ENCODE results near the gene KIF26A.

GRCh38 chr14:104142946-104143470, 4.6 kb downstream of the KIF26A start:
- TF ChIP-seq CTCF (conservative IDR thresholded peaks at IDR 0.05; ENCODE audit: low read depth in 2 of 2) (no peak), CREB1 (CRISPR knock-in tag; IDR thresholded peaks at IDR 0.05; ENCODE audit: low read depth) (no peak), POLR2AphosphoS5 (IDR thresholded peaks at IDR 0.05; ENCODE audit: low read depth) (no peak), EZH2 (IDR thresholded peaks at IDR 0.05; ENCODE audit: low read depth, unreplicated experiment) (no peak), EZH2phosphoT487 (IDR thresholded peaks at IDR 0.05; ENCODE audit: unreplicated experiment) (no peak)
